CD8-positive, alpha-beta memory T cell (primary cell): ENCODE results near the gene PTPRM. TPM values are rescaled to one million over a fixed set of nuclear protein-coding genes. Genes with fewer than 3 reads are reported as not detected.

Source experiments
- CTCF ChIA-PET: fragments of 350-600 bp; sonication (Branson Sonifier 250); formaldehyde crosslinking; loops from one replicate; lab custom pipeline; 2021; ENCODE audit warnings: antibody characterized with exemption; lab: Charles Lee
- POLR2A ChIA-PET: fragments of 350-600 bp; sonication (Branson Sonifier 250); formaldehyde crosslinking; loops from one replicate; lab custom pipeline; 2021; ENCODE audit warnings: antibody characterized with exemption; lab: Charles Lee
- DNase-seq, 5 donors: peaks; one replicate each; pipeline versions ENCODE4 v3.0.0 to v3.0.0-alpha.2; 2020 to 2022; ENCODE audit warnings: mixed read lengths in 1 of 5
- H3K27ac ChIP-seq: one replicate; pipeline ENCODE4 v1.7.0; 2013; ENCODE audit warnings: low read depth, mild to moderate bottlenecking, low read length, moderate library complexity
- H3K27me3 ChIP-seq: 2 replicates; pipeline ENCODE4 v1.7.0; 2013; ENCODE audit warnings: low read length, mild to moderate bottlenecking; ENCODE audit not compliant: insufficient read depth, poor library complexity, severe bottlenecking
- H3K36me3 ChIP-seq: 2 replicates; pipeline ENCODE4 v1.7.0; 2013; ENCODE audit warnings: mild to moderate bottlenecking, low read length, moderate library complexity; ENCODE audit not compliant: insufficient read depth
- H3K4me1 ChIP-seq: 2 replicates; pipeline ENCODE4 v1.7.0; 2013; ENCODE audit warnings: mild to moderate bottlenecking, low read length, moderate library complexity; ENCODE audit not compliant: insufficient read depth
- H3K4me3 ChIP-seq: 2 replicates; pipeline ENCODE4 v1.7.0; 2013; ENCODE audit warnings: mild to moderate bottlenecking, low read length
- H3K9me3 ChIP-seq: 2 replicates; pipeline ENCODE4 v1.7.0; 2013; ENCODE audit warnings: mild to moderate bottlenecking, low read length
- H3K27ac Mint-ChIP-seq, 8 donors: one replicate each; pipeline ENCODE4 v1.8.0; 2020 to 2021; ENCODE audit warnings: mixed read lengths in 8 of 8, mild to moderate bottlenecking in 6 of 8, inconsistent platforms in 3 of 8, moderate library complexity in 3 of 8
- H3K27me3 Mint-ChIP-seq, 2 donors: one replicate each; pipeline ENCODE4 v1.8.0; 2020 to 2021; ENCODE audit warnings: mixed read lengths in 2 of 2, mild to moderate bottlenecking in 1 of 2, moderate library complexity in 1 of 2
- H3K36me3 Mint-ChIP-seq, 3 donors: one replicate each; pipeline ENCODE4 v1.8.0; 2020 to 2021; ENCODE audit warnings: mixed read lengths in 3 of 3, inconsistent platforms in 1 of 3, mild to moderate bottlenecking in 1 of 3
- H3K4me1 Mint-ChIP-seq, 3 donors: one replicate each; pipeline ENCODE4 v1.8.0; 2020 to 2021; ENCODE audit warnings: mixed read lengths in 3 of 3, inconsistent platforms in 1 of 3, mild to moderate bottlenecking in 1 of 3
- H3K4me3 Mint-ChIP-seq, 7 donors: one replicate each; pipeline ENCODE4 v1.8.0; 2020 to 2021; ENCODE audit warnings: mixed read lengths in 7 of 7, mild to moderate bottlenecking in 6 of 7, moderate library complexity in 4 of 7, inconsistent platforms in 2 of 7
- H3K9me3 Mint-ChIP-seq, 5 donors: one replicate each; pipeline ENCODE4 v1.8.0; 2020 to 2022; ENCODE audit warnings: mixed read lengths in 5 of 5, mild to moderate bottlenecking in 3 of 5, moderate library complexity in 2 of 5, inconsistent platforms in 1 of 5
- polyA plus RNA-seq: library from polyadenylated mRNA; unstranded; fragments of 300-500 nt; fragmentation: Illumina TruSeq; gene quantifications from one replicate; pipeline ENCODE4 v1.2.3, GENCODE V29; 2021
- total RNA-seq, 2 experiments: library from RNA; stranded (reverse); gene quantifications; one replicate each; pipeline ENCODE4 v1.2.3, GENCODE V29; 2021

Gene PTPRM
- total and polyA plus RNA-seq, 3 experiments from 2014 or later, result 3.9 to 7.4 (median 5.3) TPM

DNA sequence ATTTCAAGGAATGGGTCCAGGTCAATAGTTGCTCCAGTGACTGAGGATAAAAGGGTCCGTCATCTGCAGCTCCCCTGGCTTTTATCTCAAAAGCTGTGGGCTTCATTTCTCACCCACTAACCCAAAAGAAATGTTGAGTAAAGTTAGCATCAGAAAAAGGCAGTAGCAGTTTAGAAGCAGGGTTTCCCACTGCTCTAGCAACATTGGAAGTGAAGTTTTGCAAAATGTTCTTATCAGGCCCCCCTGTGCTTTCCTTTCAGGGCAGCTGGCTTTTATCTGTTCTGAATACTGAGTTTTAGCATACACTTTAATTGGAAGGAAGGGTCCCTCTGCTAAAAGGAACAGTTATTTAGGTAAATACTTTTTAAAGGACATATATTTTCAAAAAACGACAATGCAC is 745.9 kb downstream of the PTPRM start:
- no peaks in the 10 kb centered on the region for H3K36me3 Mint-ChIP-seq
- H3K27ac ChIP-seq, result no peak overlapping the region
- no peaks in the 10 kb centered on the region for H3K4me1 ChIP-seq
- H3K9me3 ChIP-seq, result no peaks in the 10 kb centered on the region
- no peak for DNase-seq
- H3K9me3 Mint-ChIP-seq, result peaks cover 0 to 8% (median 0%) of the 10 kb centered on the region in 5 donors
- H3K36me3 ChIP-seq, result no peaks in the 10 kb centered on the region
- ChIA-PET POLR2A (no interaction called here), CTCF (no interaction called here)
- no peaks in the 10 kb centered on the region for H3K27me3 ChIP-seq
- no peak overlapping the region for H3K27ac Mint-ChIP-seq
- peaks cover 0 to 7% of the 10 kb centered on the region in 2 donors for H3K27me3 Mint-ChIP-seq
- no peaks in the 10 kb centered on the region for H3K4me1 Mint-ChIP-seq
- no peak overlapping the region for H3K4me3 Mint-ChIP-seq
- no peak overlapping the region for H3K4me3 ChIP-seq

DNA sequence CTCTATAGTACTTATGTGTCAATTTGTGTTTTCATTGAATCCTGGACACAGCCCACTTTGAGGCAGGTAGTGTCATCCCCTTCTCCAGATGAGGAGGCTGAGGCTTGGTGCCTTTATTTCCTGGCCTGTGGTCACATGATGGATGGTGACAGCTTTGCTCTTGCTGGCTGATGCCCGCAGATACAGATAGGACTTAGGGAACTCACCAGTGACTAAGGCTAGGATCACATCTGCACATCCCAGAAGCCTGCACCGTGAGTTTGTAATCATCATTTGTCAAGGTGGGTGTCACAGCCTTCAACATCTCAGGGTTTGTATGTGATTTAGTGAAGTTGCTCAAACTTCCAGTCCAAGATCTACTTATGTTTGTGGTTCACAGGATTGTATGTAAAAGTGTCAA is 747.0 kb downstream of the PTPRM start:
- H3K27ac ChIP-seq, result no peak overlapping the region
- H3K9me3 ChIP-seq, result no peaks in the 10 kb centered on the region
- no peaks in the 10 kb centered on the region for H3K36me3 ChIP-seq
- H3K36me3 Mint-ChIP-seq, result no peaks in the 10 kb centered on the region
- H3K27me3 ChIP-seq, result no peaks in the 10 kb centered on the region
- peaks cover 0 to 7% of the 10 kb centered on the region in 2 donors for H3K27me3 Mint-ChIP-seq
- no peak overlapping the region for H3K4me3 Mint-ChIP-seq
- no peaks in the 10 kb centered on the region for H3K4me1 Mint-ChIP-seq
- CTCF ChIA-PET, result no interaction called here
- H3K4me3 ChIP-seq, result no peak overlapping the region
- H3K27ac Mint-ChIP-seq, result no peak overlapping the region
- no peak for DNase-seq
- POLR2A ChIA-PET, result no interaction called here
- peaks cover 0 to 8% (median 0%) of the 10 kb centered on the region in 5 donors for H3K9me3 Mint-ChIP-seq
- no peaks in the 10 kb centered on the region for H3K4me1 ChIP-seq

DNA sequence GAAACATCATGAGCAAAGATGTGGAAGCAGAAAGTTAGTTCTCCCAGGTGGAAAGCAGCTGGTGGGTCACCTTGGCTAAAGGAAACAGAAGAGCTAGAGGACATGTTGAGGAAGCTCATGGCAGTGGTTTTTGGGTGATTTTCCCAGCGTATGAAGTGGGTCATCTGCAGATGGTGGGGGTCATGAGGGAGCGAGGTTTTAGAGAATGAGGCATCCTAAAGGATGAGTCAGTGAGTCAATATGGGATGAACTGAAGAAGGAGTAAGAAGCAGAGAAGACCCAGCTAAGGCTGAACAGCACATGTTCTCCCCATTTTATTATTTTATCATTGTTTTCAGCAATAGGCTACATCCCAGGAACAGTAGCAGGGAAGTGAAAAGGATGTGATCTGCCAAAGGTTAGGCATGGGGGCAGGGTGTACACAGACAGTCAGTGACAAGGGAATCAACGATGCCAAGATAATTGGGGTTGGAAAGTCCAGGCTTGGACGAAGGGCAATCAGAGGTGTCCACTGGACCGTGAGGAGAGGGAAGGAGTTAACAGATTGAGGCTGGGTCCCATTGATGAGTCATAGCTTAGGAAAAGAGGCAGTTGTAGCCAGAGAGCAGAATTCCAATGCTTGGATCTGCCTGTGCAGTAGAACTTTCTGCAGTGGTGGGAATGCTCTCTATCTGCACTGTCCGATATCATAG is 752.8 kb downstream of the PTPRM start:
- no peak for DNase-seq
- POLR2A ChIA-PET, result no interaction called here
- no peak overlapping the region for H3K27ac ChIP-seq
- H3K27me3 ChIP-seq, result no peaks in the 10 kb centered on the region
- peaks cover 0 to 8% (median 0%) of the 10 kb centered on the region in 5 donors for H3K9me3 Mint-ChIP-seq
- CTCF ChIA-PET, result no interaction called here
- no peaks in the 10 kb centered on the region for H3K9me3 ChIP-seq
- H3K36me3 ChIP-seq, result no peaks in the 10 kb centered on the region
- no peak overlapping the region for H3K4me3 ChIP-seq
- no peaks in the 10 kb centered on the region for H3K4me1 Mint-ChIP-seq
- peaks cover 0 to 10% (median 2%) of the 10 kb centered on the region in 3 donors for H3K36me3 Mint-ChIP-seq
- peaks cover 0 to 3% of the 10 kb centered on the region in 2 donors for H3K27me3 Mint-ChIP-seq
- H3K27ac Mint-ChIP-seq, result peak overlapping the region in 1 of 8 donors; percentile 28
- no peak overlapping the region for H3K4me3 Mint-ChIP-seq
- H3K4me1 ChIP-seq, result no peaks in the 10 kb centered on the region

DNA sequence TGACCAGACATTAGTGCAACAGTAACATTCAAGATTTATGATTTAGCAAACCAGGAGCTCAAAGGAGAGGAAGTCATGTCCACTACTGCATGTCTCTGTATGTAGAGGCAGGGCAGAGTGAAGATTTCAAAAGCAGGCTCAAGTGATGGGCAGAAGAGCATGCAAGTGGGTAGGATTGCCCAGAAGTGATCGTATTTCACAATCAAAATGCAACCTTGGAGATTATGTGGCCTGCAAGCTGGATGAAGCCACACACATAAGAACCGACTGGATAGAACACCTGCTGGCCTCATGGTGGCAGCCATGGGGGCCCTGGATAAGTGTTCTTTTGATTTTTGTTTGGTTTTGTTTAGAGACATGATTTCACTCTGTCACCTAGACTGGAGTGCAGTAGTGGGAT is 755.4 kb downstream of the PTPRM start:
- H3K9me3 Mint-ChIP-seq, result peaks cover 0 to 9% (median 0%) of the 10 kb centered on the region in 5 donors
- ChIA-PET CTCF (no interaction called here), POLR2A (no interaction called here)
- H3K4me1 Mint-ChIP-seq, result no peaks in the 10 kb centered on the region
- H3K4me1 ChIP-seq, result no peaks in the 10 kb centered on the region
- H3K27ac ChIP-seq, result no peak overlapping the region
- H3K9me3 ChIP-seq, result no peaks in the 10 kb centered on the region
- DNase-seq, result no peak
- no peaks in the 10 kb centered on the region for H3K27me3 ChIP-seq
- no peaks in the 10 kb centered on the region for H3K36me3 ChIP-seq
- H3K27me3 Mint-ChIP-seq, result peaks cover 0 to 1% of the 10 kb centered on the region in 2 donors
- H3K4me3 Mint-ChIP-seq, result no peak overlapping the region
- H3K4me3 ChIP-seq, result no peak overlapping the region
- H3K36me3 Mint-ChIP-seq, result peaks cover 0 to 10% (median 2%) of the 10 kb centered on the region in 3 donors
- no peak overlapping the region for H3K27ac Mint-ChIP-seq

DNA sequence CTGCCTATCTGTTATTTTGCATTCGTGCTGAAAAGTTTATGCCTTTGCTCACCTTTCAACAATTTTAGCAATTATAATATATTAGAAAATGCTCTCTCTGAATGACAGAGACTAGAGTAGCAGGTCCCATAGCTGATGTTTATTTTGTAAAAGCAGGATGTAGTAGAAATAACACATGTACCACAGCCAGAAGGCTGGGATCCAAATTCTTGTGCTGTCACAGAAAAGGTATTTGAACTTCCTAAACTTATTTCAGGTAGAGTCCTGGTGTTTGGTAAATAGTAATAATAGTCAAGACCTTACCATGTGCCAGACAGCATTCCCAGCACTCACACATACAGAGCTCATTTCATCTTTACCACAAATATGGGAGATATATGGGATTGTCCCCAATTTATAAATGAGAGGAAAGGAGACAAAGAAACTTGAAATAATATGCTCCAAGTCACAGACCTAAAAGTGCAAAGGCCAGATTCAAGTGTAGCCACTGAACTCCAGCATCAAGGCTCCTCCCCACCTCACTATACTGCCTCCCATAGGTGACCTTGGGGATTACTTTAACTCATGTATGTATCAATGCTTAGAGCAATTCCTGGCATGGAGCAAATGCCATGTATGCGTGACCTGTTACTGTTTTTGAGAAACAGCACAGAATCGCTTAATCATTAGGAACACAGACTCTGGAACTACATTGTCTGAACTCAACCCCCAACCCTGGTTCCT is 757.4 kb downstream of the PTPRM start:
- Histone ChIP-seq H3K4me1 (no peaks in the 10 kb centered on the region), H3K27ac (no peak overlapping the region), H3K4me3 (no peak overlapping the region), H3K9me3 (no peaks in the 10 kb centered on the region), H3K36me3 (no peaks in the 10 kb centered on the region), H3K27me3 (no peaks in the 10 kb centered on the region)
- H3K9me3 Mint-ChIP-seq, result peaks cover 0 to 7% (median 0%) of the 10 kb centered on the region in 5 donors
- ChIA-PET POLR2A (no interaction called here), CTCF (no interaction called here)
- peaks cover 0 to 1% of the 10 kb centered on the region in 2 donors for H3K27me3 Mint-ChIP-seq
- H3K36me3 Mint-ChIP-seq, result peaks cover 0 to 6% (median under 1%) of the 10 kb centered on the region in 3 donors
- H3K4me1 Mint-ChIP-seq, result no peaks in the 10 kb centered on the region
- H3K27ac Mint-ChIP-seq, result no peak overlapping the region
- H3K4me3 Mint-ChIP-seq, result no peak overlapping the region
- no peak for DNase-seq

DNA sequence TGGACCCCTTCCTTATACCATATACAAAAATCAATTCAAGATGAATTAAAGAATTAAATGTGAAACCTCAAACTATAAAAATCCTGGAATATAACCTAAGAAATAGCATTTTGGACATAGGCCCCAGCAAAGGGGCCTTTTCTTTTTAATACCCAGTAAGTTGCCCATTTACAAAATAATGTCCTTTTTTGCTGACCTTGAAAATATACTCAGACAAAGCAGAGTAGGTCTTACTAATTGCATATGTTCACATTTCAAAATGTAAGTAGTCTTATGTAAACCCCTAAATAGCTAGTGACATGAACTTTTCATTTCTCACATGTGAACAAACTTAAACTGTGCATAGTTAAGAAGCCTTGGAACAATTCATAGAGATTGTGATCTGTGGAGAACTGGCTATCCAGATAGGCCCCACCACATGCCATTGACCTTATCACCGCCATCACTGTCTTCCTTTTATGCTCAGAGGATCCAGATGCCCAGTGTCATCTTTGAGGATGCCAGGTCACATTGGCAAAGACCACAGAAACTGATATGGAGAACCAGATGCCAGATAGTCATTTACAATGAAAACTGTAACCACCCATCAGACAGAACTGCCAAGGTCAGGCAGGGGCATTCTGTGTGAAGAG is 759.8 kb downstream of the PTPRM start:
- Histone ChIP-seq H3K4me1 (no peaks in the 10 kb centered on the region), H3K27me3 (no peaks in the 10 kb centered on the region), H3K4me3 (no peak overlapping the region), H3K36me3 (no peaks in the 10 kb centered on the region), H3K27ac (no peak overlapping the region), H3K9me3 (no peaks in the 10 kb centered on the region)
- no peak for DNase-seq
- Mint-ChIP-seq H3K27ac (no peak overlapping the region), H3K27me3 (no peaks in the 10 kb centered on the region), H3K4me3 (no peak overlapping the region), H3K4me1 (no peaks in the 10 kb centered on the region), H3K9me3 (peaks cover 0 to 4% (median 0%) of the 10 kb centered on the region in 5 donors), H3K36me3 (no peaks in the 10 kb centered on the region)
- POLR2A ChIA-PET, result no interaction called here
- CTCF ChIA-PET, result no interaction called here

DNA sequence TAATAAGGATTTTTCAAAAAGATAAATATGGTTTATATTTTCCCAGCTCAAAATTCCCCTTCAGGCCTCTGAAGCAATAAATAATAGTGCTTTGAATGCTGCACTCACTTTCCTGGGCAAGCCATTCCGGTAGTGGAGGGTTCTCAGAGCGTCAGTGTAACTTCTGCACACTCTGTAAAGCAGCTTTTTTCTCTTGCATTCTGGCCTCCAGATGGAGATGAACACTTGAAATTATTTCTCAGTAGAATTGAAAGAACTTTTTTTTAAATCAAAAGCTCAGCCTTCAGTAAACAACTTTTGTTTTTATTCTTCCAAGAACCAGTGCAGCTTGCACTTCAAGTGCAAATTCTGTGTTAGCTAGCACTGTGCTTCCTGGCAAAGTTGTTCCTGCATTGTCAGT is 761.0 kb downstream of the PTPRM start:
- no peaks in the 10 kb centered on the region for H3K27me3 Mint-ChIP-seq
- no peak for DNase-seq
- H3K9me3 Mint-ChIP-seq, result peaks cover 0 to 4% (median 0%) of the 10 kb centered on the region in 5 donors
- POLR2A ChIA-PET, result no interaction called here
- CTCF ChIA-PET, result no interaction called here
- Histone ChIP-seq H3K27me3 (no peaks in the 10 kb centered on the region), H3K4me1 (no peaks in the 10 kb centered on the region), H3K4me3 (no peak overlapping the region), H3K9me3 (no peaks in the 10 kb centered on the region), H3K36me3 (no peaks in the 10 kb centered on the region), H3K27ac (no peak overlapping the region)
- H3K36me3 Mint-ChIP-seq, result no peaks in the 10 kb centered on the region
- H3K27ac Mint-ChIP-seq, result no peak overlapping the region
- no peak overlapping the region for H3K4me3 Mint-ChIP-seq
- H3K4me1 Mint-ChIP-seq, result no peaks in the 10 kb centered on the region

DNA sequence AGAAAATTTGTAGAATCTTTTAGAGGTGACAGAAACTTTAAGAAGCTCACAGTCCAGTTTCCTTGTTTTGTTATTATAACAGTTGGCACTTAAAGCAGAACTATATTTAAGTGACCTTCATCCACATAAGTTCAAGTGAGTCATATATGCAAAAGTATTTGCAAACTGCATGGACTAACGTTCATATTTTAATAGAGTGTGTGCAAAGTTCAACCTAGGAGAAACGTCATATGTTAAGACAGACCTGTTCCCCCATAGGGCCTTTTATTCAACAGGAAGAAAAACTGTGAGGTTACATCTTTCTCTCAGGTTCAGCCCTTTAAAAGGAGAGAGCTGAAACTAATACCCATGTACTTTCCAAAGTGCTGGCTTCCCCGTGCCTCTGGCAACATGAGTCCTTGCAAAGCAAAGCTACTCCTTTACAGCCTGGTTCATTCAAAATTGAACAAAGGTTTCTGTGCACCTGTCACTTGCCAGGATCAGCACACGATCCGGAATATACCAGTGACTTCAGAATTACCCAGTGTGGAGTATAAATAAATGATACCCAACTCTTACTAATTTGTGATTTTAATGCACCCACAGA is 762.2 kb downstream of the PTPRM start:
- no peaks in the 10 kb centered on the region for H3K36me3 Mint-ChIP-seq
- Histone ChIP-seq H3K4me3 (no peak overlapping the region), H3K4me1 (no peaks in the 10 kb centered on the region), H3K27ac (no peak overlapping the region), H3K9me3 (no peaks in the 10 kb centered on the region), H3K36me3 (no peaks in the 10 kb centered on the region), H3K27me3 (no peaks in the 10 kb centered on the region)
- no peaks in the 10 kb centered on the region for H3K27me3 Mint-ChIP-seq
- H3K4me3 Mint-ChIP-seq, result no peak overlapping the region
- peaks cover 0 to 2% (median 0%) of the 10 kb centered on the region in 5 donors for H3K9me3 Mint-ChIP-seq
- ChIA-PET CTCF (no interaction called here), POLR2A (no interaction called here)
- H3K27ac Mint-ChIP-seq, result no peak overlapping the region
- H3K4me1 Mint-ChIP-seq, result no peaks in the 10 kb centered on the region
- DNase-seq, result no peak
